ENCODE measurements around the gene ENPP7. TPM values are rescaled to one million over a fixed set of nuclear protein-coding genes. Genes with fewer than 3 reads are reported as not detected.
"Not testable (repeated sequence)": the region's sequence is repeated elsewhere in the genome, so short reads cannot be mapped to it uniquely, and the experiment has no call there.

ENPP7 gene
- polyA plus RNA-seq, 4 donors: 2.9 to 6.5 (median 4.2) TPM

DNA sequence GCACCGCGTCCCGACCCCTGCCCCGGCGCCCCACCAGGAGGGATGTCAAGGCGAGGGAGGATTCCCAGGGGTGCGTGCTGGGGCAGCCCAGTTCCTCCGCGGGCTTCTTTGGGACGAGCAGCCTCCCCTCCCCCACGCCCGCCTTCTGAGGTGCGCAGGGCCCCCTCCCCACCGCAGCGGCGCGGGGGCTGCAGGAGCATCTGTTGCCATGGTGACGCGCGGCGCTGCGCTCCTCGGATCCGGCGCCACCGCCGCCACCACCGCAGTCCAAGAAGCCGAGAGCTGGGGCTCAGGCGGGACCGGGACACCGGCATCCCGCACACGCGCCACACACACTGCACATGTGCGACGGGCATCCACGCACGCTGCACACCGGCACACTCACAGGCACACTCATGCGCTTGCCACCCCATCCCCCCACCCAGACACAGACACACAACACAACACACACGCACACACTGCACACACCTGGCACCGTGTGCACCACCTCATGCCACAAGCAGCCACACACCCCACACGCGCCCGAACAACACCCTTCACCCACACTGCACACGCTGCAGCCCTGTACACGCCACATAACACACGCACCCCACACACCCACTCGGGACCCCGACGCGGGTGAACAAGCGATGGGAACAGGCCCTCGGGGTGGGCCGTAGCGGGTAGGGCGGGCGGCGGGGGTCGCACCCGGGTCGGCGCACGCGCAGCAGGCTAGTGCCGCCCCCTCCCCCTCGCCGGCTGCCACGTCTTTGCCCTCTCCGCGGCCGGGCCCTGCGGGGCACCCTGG is 17.0 kb downstream of the ENPP7 start:
- no peak for DNase-seq (ENCODE audit: low read depth in 4 of 4, low spot score in 3 of 4)

GRCh38 chr17:79748295-79749099 is 17.8 kb downstream of the ENPP7 start:
- DNase-seq (ENCODE audit: low read depth in 4 of 4, low spot score in 3 of 4): no peak

DNA sequence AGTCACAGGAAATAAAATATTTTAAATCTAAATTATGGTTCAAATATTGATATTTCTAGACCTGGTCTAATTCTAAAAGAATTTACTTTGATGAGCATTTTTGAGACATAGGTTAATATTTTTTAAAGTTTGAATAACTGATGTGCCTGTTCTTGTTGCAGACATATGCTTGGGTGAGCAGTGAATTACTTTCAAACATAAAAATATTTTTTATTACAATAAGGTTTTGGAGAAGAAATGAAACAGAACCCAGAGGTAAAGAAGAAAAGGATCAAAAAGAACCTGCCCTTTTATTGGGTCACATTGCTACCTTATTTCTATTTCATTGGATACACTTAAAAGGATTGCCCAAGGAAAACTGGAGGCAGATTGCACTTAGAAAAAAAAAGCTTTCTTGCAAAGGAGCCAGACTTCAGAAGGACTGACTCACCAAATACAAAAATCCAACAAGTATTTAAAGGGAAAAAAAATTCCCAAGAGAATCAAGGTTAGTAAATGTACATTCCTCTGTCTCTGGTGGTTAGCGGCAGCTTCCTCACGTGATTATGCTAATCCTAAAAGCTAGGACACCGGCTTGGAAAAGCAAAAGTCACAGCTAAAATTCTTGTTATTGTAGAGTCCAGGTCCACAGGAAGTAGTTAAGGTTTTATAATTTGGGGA is 18.5 kb downstream of the ENPP7 start:
- no peak for DNase-seq (ENCODE audit: low read depth in 4 of 4, low spot score in 3 of 4)

DNA sequence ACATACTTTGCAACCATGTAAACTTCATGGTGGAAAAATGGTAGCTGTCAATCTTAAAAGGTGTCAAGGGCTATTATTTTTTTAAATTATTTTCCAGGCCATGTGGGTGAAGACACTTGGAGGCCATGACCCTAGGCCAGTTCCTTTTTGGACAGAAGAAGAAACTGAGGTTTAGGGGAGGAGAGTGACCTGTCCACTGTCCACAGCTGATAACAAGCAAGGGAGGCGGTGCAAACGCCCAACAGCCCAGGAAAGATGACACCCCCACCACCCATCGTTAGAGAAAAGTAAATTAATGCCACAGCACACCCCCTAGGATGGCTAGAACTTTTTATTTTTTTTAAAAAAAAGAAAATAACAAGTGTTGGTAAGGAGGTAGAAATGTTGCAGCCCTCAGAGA is 19.2 kb downstream of the ENPP7 start:
- DNase-seq (ENCODE audit: low read depth in 4 of 4, low spot score in 3 of 4): no peak

GRCh38 chr17:79750650-79751545 is 20.2 kb downstream of the ENPP7 start:
- no peak for DNase-seq (ENCODE audit: low read depth in 4 of 4, low spot score in 3 of 4)

GRCh38 chr17:79752175-79752574 is 21.4 kb downstream of the ENPP7 start:
- DNase-seq (ENCODE audit: low read depth in 4 of 4, low spot score in 3 of 4): no peak

GRCh38 chr17:79754370-79754769 is 23.6 kb downstream of the ENPP7 start:
- no peak for DNase-seq (ENCODE audit: low read depth in 4 of 4, low spot score in 3 of 4)

GRCh38 chr17:79754903-79755302 is 24.2 kb downstream of the ENPP7 start:
- not testable (repeated sequence) for DNase-seq (ENCODE audit: low read depth in 4 of 4, low spot score in 3 of 4)

- no peak for DNase-seq (ENCODE audit: low read depth in 4 of 4, low spot score in 3 of 4)
Measured at GRCh38 chr17:79755591-79755990, 24.8 kb downstream of the ENPP7 start.

DNA sequence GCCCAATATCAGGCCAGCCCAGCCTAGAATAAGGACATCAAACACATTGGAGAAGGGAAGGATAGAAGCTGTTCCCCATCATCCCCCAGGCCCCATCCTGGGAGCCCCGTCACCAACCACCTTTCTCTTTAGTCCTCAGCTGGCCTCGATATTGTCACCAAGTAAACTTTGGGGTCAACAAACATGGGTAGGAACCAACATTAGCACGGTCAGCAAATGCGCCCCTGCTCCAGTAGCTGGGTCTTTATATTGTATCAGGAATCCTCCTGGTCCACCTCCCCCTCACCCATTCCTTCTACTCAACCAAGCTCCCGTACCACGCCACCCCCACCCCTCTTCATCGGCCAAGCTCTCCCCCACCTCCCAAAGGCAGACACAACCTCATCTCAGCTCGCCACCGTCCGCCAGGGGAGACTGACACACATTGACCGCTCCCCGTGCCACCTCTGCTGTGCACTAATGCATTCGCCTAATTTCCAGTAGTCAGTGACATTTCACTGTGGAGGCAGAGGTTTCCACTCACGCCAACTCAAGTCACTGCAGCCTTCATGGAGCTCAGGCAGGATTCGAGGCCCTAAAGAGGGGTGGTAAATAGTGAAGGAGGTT is 26.5 kb downstream of the ENPP7 start:
- no peak for DNase-seq (ENCODE audit: low read depth in 4 of 4, low spot score in 3 of 4)

- no peak for DNase-seq (ENCODE audit: low read depth in 4 of 4, low spot score in 3 of 4)
Measured at GRCh38 chr17:79758271-79758670, 27.5 kb downstream of the ENPP7 start.

GRCh38 chr17:79760197-79760906 is 29.6 kb downstream of the ENPP7 start:
- no peak for DNase-seq (ENCODE audit: low read depth in 4 of 4, low spot score in 3 of 4)

GRCh38 chr17:79761894-79762589 is 31.3 kb downstream of the ENPP7 start:
- DNase-seq (ENCODE audit: low read depth in 4 of 4, low spot score in 3 of 4): no peak

DNA sequence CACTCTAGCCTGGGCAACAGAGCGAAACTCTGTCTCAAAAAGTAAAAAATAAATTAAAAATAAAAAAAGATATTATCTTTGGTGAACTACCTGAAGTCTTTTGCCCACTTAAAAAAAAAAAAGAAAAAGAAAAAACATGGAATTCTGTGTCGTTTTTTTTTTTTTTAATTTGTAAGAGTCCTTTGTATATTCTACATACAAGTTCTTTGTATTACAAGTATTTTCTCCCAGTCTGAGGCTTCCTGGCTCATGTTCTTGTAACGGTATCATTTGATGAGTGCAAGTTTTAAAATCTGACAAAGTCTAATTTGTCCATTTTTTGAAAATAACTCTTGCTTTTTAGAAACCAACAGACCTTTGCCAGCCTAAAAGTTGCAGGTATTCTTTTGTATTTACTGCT is 35.0 kb downstream of the ENPP7 start:
- no peak for DNase-seq (ENCODE audit: low read depth in 4 of 4, low spot score in 3 of 4)

DNA sequence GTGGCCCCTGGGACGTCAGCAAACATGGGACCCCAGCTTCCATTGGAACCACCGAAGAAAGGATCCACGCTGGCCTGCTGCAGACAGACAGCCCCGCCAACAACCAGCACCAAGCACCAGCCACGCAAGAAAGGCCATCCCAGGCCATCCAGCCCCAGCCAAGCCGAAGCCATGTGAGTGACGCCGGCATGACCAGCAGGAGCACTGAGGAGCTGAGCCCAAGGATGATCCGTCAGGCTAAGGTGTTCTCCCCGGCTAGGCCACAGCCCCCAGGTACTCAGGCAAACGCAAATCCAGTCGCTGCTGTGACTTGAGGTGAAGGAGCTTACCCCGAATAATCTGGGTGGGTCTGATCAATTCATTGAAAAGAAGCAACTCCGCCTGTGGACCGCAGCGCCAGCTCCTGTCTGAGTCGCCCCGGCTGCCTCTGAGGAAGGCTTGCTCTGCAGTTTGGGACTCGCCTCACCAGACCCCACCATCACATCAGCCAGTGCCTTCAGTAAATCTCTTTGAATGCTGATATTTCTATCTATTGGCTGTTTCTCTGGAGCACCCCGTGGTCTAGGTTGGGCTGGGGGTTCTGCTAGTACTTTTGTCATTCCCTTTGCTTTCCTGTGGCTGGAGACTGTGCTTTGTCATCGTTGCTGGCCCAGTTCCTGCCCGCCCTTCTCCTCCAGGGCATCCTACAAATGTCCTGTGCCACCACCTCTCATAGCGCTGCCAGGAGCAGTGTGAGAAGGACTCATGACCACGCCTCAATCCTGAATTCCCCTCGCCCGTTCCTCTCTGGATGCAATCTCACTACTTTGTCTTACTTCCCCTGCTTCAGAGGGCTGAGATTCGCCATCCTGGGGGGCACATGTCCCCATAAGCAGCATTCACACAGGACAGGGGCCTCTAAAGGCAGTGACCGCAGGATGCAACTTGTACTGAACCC is 39.1 kb downstream of the ENPP7 start:
- DNase-seq (ENCODE audit: low read depth in 4 of 4, low spot score in 3 of 4): no peak

DNA sequence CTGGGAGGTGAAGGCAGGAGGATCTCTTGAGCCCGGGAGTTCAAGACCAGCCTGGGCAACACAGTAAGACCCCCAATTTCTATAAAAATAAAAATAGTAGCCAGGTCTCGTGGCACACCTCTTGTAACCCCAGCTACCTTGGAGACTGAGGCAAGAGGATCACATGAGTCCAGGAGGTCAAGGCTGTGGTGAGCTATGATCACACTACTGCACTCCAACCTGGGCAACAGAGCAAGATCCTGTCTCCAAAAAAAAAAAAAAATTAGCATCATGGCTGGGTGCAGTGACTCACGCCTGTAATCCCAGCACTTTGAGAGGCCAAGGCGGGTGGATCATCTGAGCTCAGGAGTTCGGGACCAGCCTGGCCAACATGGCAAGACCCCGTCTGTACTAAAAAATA is 40.5 kb downstream of the ENPP7 start:
- no peak for DNase-seq (ENCODE audit: low read depth in 4 of 4, low spot score in 3 of 4)

- not testable (repeated sequence) for DNase-seq (ENCODE audit: low read depth in 4 of 4, low spot score in 3 of 4)
Measured at GRCh38 chr17:79772726-79773125, 42.0 kb downstream of the ENPP7 start.

DNA sequence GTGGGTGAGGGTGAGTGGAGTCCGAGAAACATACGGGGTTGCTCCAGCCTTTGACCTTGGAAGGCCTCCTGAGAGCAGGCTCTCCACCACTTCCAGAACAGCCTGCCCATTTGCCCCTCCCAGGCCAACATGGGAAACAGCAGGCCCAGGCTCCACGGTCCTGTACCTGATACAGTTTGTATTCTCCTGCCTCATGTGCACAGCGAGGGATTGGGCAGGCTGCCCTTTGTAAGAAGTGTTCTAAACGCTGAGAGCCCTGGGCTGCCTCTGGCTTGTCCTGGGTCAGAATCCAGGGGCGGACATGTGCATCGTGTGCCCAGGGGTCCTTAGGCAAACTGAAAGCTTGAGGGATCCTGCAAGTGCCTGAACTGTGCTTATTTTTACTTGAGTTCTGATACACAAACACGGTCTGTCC is 43.8 kb downstream of the ENPP7 start:
- no peak for DNase-seq (ENCODE audit: low read depth in 4 of 4, low spot score in 3 of 4)

Measured in right renal pelvis (tissue), 4 donors.